Body of pancreas (tissue), 4 donors: Measurements from ENCODE around the gene TNIK. TPM values are rescaled to one million over a fixed set of nuclear protein-coding genes. Genes with fewer than 3 reads are reported as not detected.

Experiments
- ATAC-seq: fragments of 150-250 bp; one replicate; pipeline ENCODE4 v1.9.1; 2016
- DNase-seq, 4 donors: peaks; one replicate each; pipeline ENCODE4 v3.0.0-alpha.2; 2019
- H3K27ac ChIP-seq, 4 donors: fragments of 200-600 bp; sonication (generic); 1 replicate in 3 of 4; 2 replicates in 1 of 4; pipeline versions ENCODE4 v1.5.1 to v1.6.1; 2016 to 2019; ENCODE audit warnings: mild to moderate bottlenecking in 1 of 4, mixed read lengths in 1 of 4, moderate library complexity in 1 of 4
- H3K27me3 ChIP-seq, 2 donors: fragments of 200-600 bp; sonication (generic); one replicate each; pipeline ENCODE4 v1.6.0; 2016; ENCODE audit warnings: mild to moderate bottlenecking in 1 of 2
- H3K36me3 ChIP-seq, 2 donors: fragments of 200-600 bp; sonication (generic); replicated peaks in 1 of 2; 2 replicates each; pipeline ENCODE4 v1.5.1; 2016; ENCODE audit warnings: low read depth in 2 of 2; ENCODE audit not compliant: insufficient read depth in 1 of 2
- H3K4me1 ChIP-seq: fragments of 200-600 bp; sonication (generic); one replicate; pipeline ENCODE4 v1.6.0; 2016
- H3K4me3 ChIP-seq, 2 donors: fragments of 200-600 bp; sonication (generic); 1 replicate in 1 of 2; 2 replicates in 1 of 2; pipeline ENCODE4 v1.5.1; 2016 to 2019
- H3K9me3 ChIP-seq, 3 donors: fragments of 200-600 bp; sonication (generic); 1 replicate in 2 of 3; 2 replicates in 1 of 3; pipeline ENCODE4 v1.5.1; 2016
- CTCF ChIP-seq, 7 experiments: fragments of 450-650 bp in 4 of 7; fragments of 200-600 bp in 3 of 7; sonication (generic) in 3 of 7; IDR thresholded peaks; one replicate each; pipeline ENCODE4 v1.5.1; 2016 to 2019; ENCODE audit warnings: antibody characterized with exemption in 7 of 7
- POLR2A ChIP-seq, 3 donors: fragments of 450-650 bp; IDR thresholded peaks; one replicate each; pipeline ENCODE4 v1.6.1; 2016; ENCODE audit warnings: antibody characterized with exemption in 3 of 3, mild to moderate bottlenecking in 2 of 3
- WGBS, 2 donors: methylation state at CpG; one replicate each; pipeline ENCODE4 v1.1.5; 2017; 5-methylcytosine and 5-hydroxymethylcytosine counted together
- intact Hi-C: fragments of 100-400 bp; cut with DNase I; formaldehyde crosslinking; loops from one replicate; pipeline ENCODE4 v1.15.1; 2023
- total RNA-seq, 2 donors: library from RNA; depleted of rRNA; stranded (reverse); fragments of >200 nt; gene quantifications; one replicate each; pipeline ENCODE4 v1.1.0, GENCODE V29; 2016

Gene TNIK
- total RNA-seq, 2 donors from 2014 or later = 7.6 to 9.6 TPM

- intact Hi-C loops = no loop called here
- ATAC-seq = no peak
- no peaks in the 10 kb centered on the region for H3K9me3 ChIP-seq
- TF ChIP-seq CTCF (IDR thresholded peaks at IDR 0.05) (no peak), POLR2A (IDR thresholded peaks at IDR 0.05) (no peak)
- DNase-seq = no peak
- H3K4me1 ChIP-seq = no peaks in the 10 kb centered on the region
- H3K4me3 ChIP-seq = no peak overlapping the region
- no peaks in the 10 kb centered on the region for H3K27me3 ChIP-seq
- no peaks in the 10 kb centered on the region for H3K36me3 ChIP-seq
- WGBS, 2 donors = 84 to 92% methylated on average over 3 of the region's 3 CpGs
- H3K27ac ChIP-seq = no peak overlapping the region
Measured at GRCh38 chr3:171157980-171158379, 302.2 kb downstream of the TNIK start.

- Histone ChIP-seq H3K4me1 (no peaks in the 10 kb centered on the region), H3K36me3 (no peaks in the 10 kb centered on the region), H3K27ac (no peak overlapping the region), H3K27me3 (no peaks in the 10 kb centered on the region), H3K9me3 (no peaks in the 10 kb centered on the region), H3K4me3 (no peak overlapping the region)
- intact Hi-C loops = no loop called here
- TF ChIP-seq CTCF (IDR thresholded peaks at IDR 0.05) = no peak
- TF ChIP-seq POLR2A (IDR thresholded peaks at IDR 0.05) = no peak
- ATAC-seq = peak; percentile 24
- DNase-seq = no peak
- WGBS, 2 donors = 90 to 91% methylated on average over 14 of the region's 14 CpGs
Measured at GRCh38 chr3:171157286-171157685, 302.9 kb downstream of the TNIK start.

GRCh38 chr3:171156401-171157010, 303.7 kb downstream of the TNIK start:
- no peak overlapping the region for H3K4me3 ChIP-seq
- H3K27me3 ChIP-seq = no peaks in the 10 kb centered on the region
- TF ChIP-seq CTCF (IDR thresholded peaks at IDR 0.05) = no peak
- no peak for TF ChIP-seq POLR2A (IDR thresholded peaks at IDR 0.05)
- H3K27ac ChIP-seq = no peak overlapping the region
- ATAC-seq (no peak), DNase-seq (no peak)
- intact Hi-C loops = no loop called here
- no peaks in the 10 kb centered on the region for H3K36me3 ChIP-seq
- H3K4me1 ChIP-seq = no peaks in the 10 kb centered on the region
- 83 to 88% methylated on average over 6 of the region's 6 CpGs for WGBS, 2 donors
- no peaks in the 10 kb centered on the region for H3K9me3 ChIP-seq

GRCh38 chr3:171155122-171155700, 305.0 kb downstream of the TNIK start:
- ATAC-seq = no peak
- Histone ChIP-seq H3K4me1 (no peaks in the 10 kb centered on the region), H3K36me3 (no peaks in the 10 kb centered on the region), H3K27me3 (no peaks in the 10 kb centered on the region), H3K9me3 (no peaks in the 10 kb centered on the region), H3K4me3 (no peak overlapping the region), H3K27ac (no peak overlapping the region)
- DNase-seq = no peak
- TF ChIP-seq POLR2A (IDR thresholded peaks at IDR 0.05) = no peak
- no peak for TF ChIP-seq CTCF (IDR thresholded peaks at IDR 0.05)
- WGBS, 2 donors = 89 to 94% methylated on average over 4 of the region's 4 CpGs
- intact Hi-C loops = no loop called here

- DNase-seq = no peak
- Histone ChIP-seq H3K4me1 (no peaks in the 10 kb centered on the region), H3K36me3 (no peaks in the 10 kb centered on the region), H3K9me3 (no peaks in the 10 kb centered on the region), H3K27me3 (no peaks in the 10 kb centered on the region), H3K4me3 (no peak overlapping the region), H3K27ac (no peak overlapping the region)
- 65 to 66% methylated on average over 2 of the region's 2 CpGs for whole genome bisulfite sequencing, 2 donors
- no peak for TF ChIP-seq POLR2A (IDR thresholded peaks at IDR 0.05)
- no peak for TF ChIP-seq CTCF (IDR thresholded peaks at IDR 0.05)
- ATAC-seq = no peak
- intact Hi-C loops = no loop called here
Measured at GRCh38 chr3:171150945-171151344, 309.3 kb downstream of the TNIK start.
